Stomach (tissue), 9 donors: ENCODE results near the gene CCDC110. TPM values are rescaled to one million over a fixed set of nuclear protein-coding genes. Genes with fewer than 3 reads are reported as not detected.

Experiments
- DNase-seq, 2 donors: peaks; one replicate each; pipeline versions ENCODE4 v3.0.0 to v3.0.0-alpha.2; 2013 to 2019
- H3K27ac ChIP-seq, 5 donors: fragments of 200-600 bp in 4 of 5; sonication (generic) in 4 of 5; one replicate each; pipeline ENCODE4 v1.5.1; 2013 to 2019; ENCODE audit warnings: mild to moderate bottlenecking in 1 of 5, moderate library complexity in 1 of 5
- H3K27me3 ChIP-seq, 3 donors: fragments of 200-600 bp; sonication (generic); one replicate each; pipeline ENCODE4 v1.5.1; 2017 to 2019; ENCODE audit warnings: mixed run types in 1 of 3
- H3K36me3 ChIP-seq, 4 donors: fragments of 200-600 bp; sonication (generic); 1 replicate in 3 of 4; 2 replicates in 1 of 4; pipeline ENCODE4 v1.5.1; 2016 to 2019
- H3K4me1 ChIP-seq, 4 donors: fragments of 200-600 bp; sonication (generic); one replicate each; pipeline ENCODE4 v1.5.1; 2016 to 2019
- H3K4me3 ChIP-seq, 4 donors: fragments of 200-600 bp; sonication (generic) in 3 of 4; one replicate each; pipeline ENCODE4 v1.5.1; 2016 to 2019; ENCODE audit warnings: mild to moderate bottlenecking in 1 of 4
- H3K9me3 ChIP-seq, 4 donors: fragments of 200-600 bp; sonication (generic); one replicate each; pipeline ENCODE4 v1.5.1; 2016 to 2019
- EP300 ChIP-seq: sonication (generic); formaldehyde crosslinking; IDR thresholded peaks from one replicate; pipeline ENCODE4 v1.6.1; 2017; ENCODE audit warnings: antibody characterized with exemption
- POLR2A ChIP-seq, 4 donors: fragments of 450-650 bp; IDR thresholded peaks; one replicate each; pipeline ENCODE4 v1.6.1; 2016; ENCODE audit warnings: antibody characterized with exemption in 4 of 4, control low read depth in 2 of 4, mild to moderate bottlenecking in 1 of 4, moderate library complexity in 1 of 4
- POLR2AphosphoS5 ChIP-seq, 3 donors: sonication (generic); formaldehyde crosslinking; IDR thresholded peaks; one replicate each; pipeline ENCODE4 v1.6.1; 2016; ENCODE audit warnings: antibody characterized with exemption in 3 of 3
- WGBS, 5 donors: extraction: QIAGEN DNeasy Blood & Tissue Kit in 3 of 5; methylation state at CpG; one replicate each; pipeline versions ENCODE4 v1.1.5 to v1.1.7; 2013 to 2018; 5-methylcytosine and 5-hydroxymethylcytosine counted together
- intact Hi-C: fragments of 100-400 bp; cut with DNase I; formaldehyde crosslinking; loops from one replicate; pipeline ENCODE4 v1.15.1; 2023; ENCODE audit warnings: low total_unique reads
- polyA plus RNA-seq, 3 donors: library from polyadenylated mRNA; stranded (reverse); fragments of 200-250 nt; gene quantifications; one replicate each; pipeline ENCODE4 v1.2.3, GENCODE V29; 2013
- total RNA-seq, 5 donors: library from RNA; depleted of rRNA; stranded (reverse); fragments of >200 nt; gene quantifications; one replicate each; pipeline versions ENCODE4 v1.1.0 to v1.2.3, GENCODE V29; 2014 to 2016
- TF ChIP-seq, protein P1 (sequence below), 7 experiments: fragments of 450-650 bp in 4 of 7; fragments of 200-600 bp in 3 of 7; sonication (generic) in 3 of 7; IDR thresholded peaks; one replicate each; pipeline ENCODE4 v1.5.1; 2016 to 2019; ENCODE audit warnings: antibody characterized with exemption in 7 of 7, control low read depth in 2 of 7, mild to moderate bottlenecking in 1 of 7
- donor health status: healthy with polysubstance abuse.
- donor health status: Bipolar disorder and iron deficiency.
- donor health status: healthy.

The CCDC110 gene
- total and polyA plus RNA-seq, 8 donors = 0.92 to 9.4 (median 4.0) TPM

DNA sequence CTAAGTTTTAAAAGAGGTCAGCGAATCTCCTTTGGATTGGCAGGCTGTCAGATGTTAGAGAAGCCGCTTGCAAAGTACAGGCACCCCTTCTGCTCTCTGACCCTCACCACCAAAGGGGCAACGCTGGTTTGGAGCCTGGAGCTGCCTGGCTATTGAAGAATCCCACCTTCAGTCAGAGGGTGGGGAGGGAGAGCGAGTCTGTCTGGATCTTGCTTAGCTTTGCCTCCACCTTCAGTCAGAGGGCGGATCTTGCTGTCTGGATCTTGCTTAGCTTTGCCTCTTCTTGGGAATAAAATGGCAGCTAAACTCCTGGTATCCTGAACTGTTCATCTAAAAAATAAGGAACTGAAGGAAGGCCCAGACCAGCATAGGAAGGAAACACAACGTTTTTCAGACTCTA lies 7.3 kb downstream of the CCDC110 start:
- WGBS, 5 donors = 46 to 71% (median 54%) methylated on average over 6 of the region's 6 CpGs
- no peaks in the 10 kb centered on the region for H3K9me3 ChIP-seq
- H3K4me1 ChIP-seq = peaks cover 0 to 11% (median 5%) of the 10 kb centered on the region in 4 donors
- no peak for DNase-seq
- no peak overlapping the region for H3K4me3 ChIP-seq
- peaks cover 0 to 4% (median 0%) of the 10 kb centered on the region in 4 donors for H3K36me3 ChIP-seq
- no peaks in the 10 kb centered on the region for H3K27me3 ChIP-seq
- intact Hi-C loops = no loop called here
- H3K27ac ChIP-seq = no peak overlapping the region
- TF ChIP-seq, protein P1, sequence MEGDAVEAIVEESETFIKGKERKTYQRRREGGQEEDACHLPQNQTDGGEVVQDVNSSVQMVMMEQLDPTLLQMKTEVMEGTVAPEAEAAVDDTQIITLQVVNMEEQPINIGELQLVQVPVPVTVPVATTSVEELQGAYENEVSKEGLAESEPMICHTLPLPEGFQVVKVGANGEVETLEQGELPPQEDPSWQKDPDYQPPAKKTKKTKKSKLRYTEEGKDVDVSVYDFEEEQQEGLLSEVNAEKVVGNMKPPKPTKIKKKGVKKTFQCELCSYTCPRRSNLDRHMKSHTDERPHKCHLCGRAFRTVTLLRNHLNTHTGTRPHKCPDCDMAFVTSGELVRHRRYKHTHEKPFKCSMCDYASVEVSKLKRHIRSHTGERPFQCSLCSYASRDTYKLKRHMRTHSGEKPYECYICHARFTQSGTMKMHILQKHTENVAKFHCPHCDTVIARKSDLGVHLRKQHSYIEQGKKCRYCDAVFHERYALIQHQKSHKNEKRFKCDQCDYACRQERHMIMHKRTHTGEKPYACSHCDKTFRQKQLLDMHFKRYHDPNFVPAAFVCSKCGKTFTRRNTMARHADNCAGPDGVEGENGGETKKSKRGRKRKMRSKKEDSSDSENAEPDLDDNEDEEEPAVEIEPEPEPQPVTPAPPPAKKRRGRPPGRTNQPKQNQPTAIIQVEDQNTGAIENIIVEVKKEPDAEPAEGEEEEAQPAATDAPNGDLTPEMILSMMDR (IDR thresholded peaks at IDR 0.05) = no peak
- TF ChIP-seq EP300 (no peak), POLR2AphosphoS5 (IDR thresholded peaks at IDR 0.05) (no peak)

DNA sequence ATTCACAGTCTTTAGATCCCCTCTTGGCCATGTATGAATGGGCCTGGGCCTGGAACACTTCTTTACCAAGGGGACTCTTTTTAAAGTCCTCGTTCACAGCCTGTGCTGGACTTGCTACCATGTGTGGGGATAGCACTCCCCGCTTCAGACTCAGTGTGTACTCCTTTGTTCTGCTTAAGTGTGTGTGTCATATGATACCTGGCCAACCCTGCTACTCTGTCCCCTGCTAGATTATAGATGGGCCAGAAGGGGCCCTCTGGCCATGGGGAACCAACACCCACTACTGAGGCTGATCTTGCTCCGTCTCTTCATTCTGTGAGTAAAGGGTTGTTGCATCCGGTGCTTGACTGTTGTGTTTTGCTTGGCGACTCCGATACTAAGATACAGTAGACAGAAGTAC lies 8.0 kb downstream of the CCDC110 start:
- Histone ChIP-seq H3K36me3 (peaks cover 0 to 4% (median 0%) of the 10 kb centered on the region in 4 donors), H3K27me3 (no peaks in the 10 kb centered on the region), H3K9me3 (no peaks in the 10 kb centered on the region), H3K4me3 (no peak overlapping the region), H3K4me1 (peaks cover 0 to 9% (median 5%) of the 10 kb centered on the region in 4 donors), H3K27ac (no peak overlapping the region)
- intact Hi-C loops = no loop called here
- TF ChIP-seq POLR2A (IDR thresholded peaks at IDR 0.05) (no peak), EP300 (no peak), POLR2AphosphoS5 (IDR thresholded peaks at IDR 0.05) (no peak)
- TF ChIP-seq, protein P1 (IDR thresholded peaks at IDR 0.05) = no peak
- 88 to 93% (median 91%) methylated on average over 6 of the region's 6 CpGs for WGBS, 5 donors
- DNase-seq = no peak

DNA sequence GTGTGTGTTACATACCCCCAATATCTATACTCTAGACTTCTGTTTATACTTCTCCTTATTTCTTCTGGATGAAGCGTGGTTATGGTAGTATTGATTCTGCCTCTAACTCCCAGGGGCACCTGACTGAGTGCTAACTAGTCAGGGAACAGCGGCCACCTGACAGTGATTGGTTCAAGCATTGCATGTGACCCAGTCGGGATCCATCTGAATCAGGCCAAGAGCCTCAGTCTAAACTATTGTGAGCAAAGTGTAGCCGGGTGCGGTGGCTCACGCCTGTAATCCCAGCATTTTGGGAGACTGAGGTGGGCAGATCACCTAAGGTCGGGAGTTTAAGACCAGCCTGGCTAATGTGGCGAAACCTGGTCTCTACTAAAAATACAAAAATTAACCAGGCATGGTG lies 10.0 kb downstream of the CCDC110 start:
- H3K4me1 ChIP-seq = peaks cover 0 to 9% (median 5%) of the 10 kb centered on the region in 4 donors
- no peaks in the 10 kb centered on the region for H3K27me3 ChIP-seq
- no peak overlapping the region for H3K4me3 ChIP-seq
- no peaks in the 10 kb centered on the region for H3K9me3 ChIP-seq
- TF ChIP-seq POLR2A (IDR thresholded peaks at IDR 0.05) (no peak), EP300 (no peak), POLR2AphosphoS5 (IDR thresholded peaks at IDR 0.05) (no peak)
- TF ChIP-seq, protein P1 (IDR thresholded peaks at IDR 0.05) = no peak
- DNase-seq = no peak
- H3K36me3 ChIP-seq = peaks cover 0 to 4% (median 0%) of the 10 kb centered on the region in 4 donors
- H3K27ac ChIP-seq = no peak overlapping the region
- intact Hi-C loops = no loop called here
- WGBS, 5 donors = 85 to 98% (median 95%) methylated on average over 8 of the region's 8 CpGs

DNA sequence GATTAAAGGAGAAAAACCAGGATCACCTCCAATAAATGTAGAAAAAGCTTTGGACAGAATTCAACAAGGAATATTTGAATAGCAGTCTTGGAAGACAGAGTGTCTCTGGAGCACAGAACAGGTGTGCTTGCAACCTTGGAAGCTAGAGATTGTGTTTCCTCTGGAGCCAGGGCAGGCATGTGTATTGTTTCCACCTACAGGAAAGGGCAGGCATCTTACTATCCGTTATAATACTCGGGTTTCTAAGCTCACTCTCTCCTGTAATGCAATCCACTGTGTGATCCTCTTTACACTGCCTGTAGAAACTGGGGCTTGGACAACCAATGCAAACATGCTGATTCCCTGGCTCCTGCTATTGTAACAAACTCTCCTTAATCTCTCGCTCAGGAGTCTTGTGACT lies 14.4 kb downstream of the CCDC110 start:
- Histone ChIP-seq H3K27me3 (no peaks in the 10 kb centered on the region), H3K36me3 (peaks cover 0 to 4% (median 0%) of the 10 kb centered on the region in 4 donors), H3K9me3 (no peaks in the 10 kb centered on the region), H3K4me3 (no peak overlapping the region), H3K4me1 (no peaks in the 10 kb centered on the region), H3K27ac (no peak overlapping the region)
- 23 to 42% (median 28%) methylated on average over 3 of the region's 3 CpGs for WGBS, 5 donors
- TF ChIP-seq POLR2A (IDR thresholded peaks at IDR 0.05) (no peak), EP300 (no peak), POLR2AphosphoS5 (IDR thresholded peaks at IDR 0.05) (no peak)
- TF ChIP-seq, protein P1 (IDR thresholded peaks at IDR 0.05) = no peak
- no peak for DNase-seq
- intact Hi-C loops = no loop called here
